Measurements from ENCODE around the gene CDH13.

DNA sequence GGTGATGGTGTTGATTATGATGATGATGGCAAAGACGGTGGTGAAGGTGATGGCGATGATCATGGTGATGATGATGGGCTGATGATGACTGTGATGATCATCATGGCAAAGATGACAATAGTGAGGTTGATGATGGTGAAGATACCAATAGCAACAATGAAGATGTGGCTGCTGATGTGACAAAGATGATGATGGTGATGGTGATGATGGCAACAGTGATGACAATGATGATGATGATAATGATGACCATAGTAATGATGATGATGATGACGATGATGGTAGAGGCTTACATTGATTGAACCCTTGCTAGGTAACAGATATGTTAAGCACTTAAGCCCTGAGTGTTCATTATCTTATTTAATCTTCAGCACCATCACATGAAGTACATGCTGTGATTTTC lies 817.2 kb downstream of the CDH13 start:
- TF ChIP-seq, protein P1, sequence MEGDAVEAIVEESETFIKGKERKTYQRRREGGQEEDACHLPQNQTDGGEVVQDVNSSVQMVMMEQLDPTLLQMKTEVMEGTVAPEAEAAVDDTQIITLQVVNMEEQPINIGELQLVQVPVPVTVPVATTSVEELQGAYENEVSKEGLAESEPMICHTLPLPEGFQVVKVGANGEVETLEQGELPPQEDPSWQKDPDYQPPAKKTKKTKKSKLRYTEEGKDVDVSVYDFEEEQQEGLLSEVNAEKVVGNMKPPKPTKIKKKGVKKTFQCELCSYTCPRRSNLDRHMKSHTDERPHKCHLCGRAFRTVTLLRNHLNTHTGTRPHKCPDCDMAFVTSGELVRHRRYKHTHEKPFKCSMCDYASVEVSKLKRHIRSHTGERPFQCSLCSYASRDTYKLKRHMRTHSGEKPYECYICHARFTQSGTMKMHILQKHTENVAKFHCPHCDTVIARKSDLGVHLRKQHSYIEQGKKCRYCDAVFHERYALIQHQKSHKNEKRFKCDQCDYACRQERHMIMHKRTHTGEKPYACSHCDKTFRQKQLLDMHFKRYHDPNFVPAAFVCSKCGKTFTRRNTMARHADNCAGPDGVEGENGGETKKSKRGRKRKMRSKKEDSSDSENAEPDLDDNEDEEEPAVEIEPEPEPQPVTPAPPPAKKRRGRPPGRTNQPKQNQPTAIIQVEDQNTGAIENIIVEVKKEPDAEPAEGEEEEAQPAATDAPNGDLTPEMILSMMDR (conservative IDR thresholded peaks at IDR 0.05) = no peak
- no peak for TF ChIP-seq ZFX (IDR thresholded peaks at IDR 0.05)
